ENCODE measurements around the gene MAPK8.

Gene MAPK8

GRCh38 chr10:48464871-48465736 is 158.6 kb downstream of the MAPK8 start:
- no peak for DNase-seq

GRCh38 chr10:48465860-48466521 is 159.5 kb downstream of the MAPK8 start:
- no peak for DNase-seq

GRCh38 chr10:48466611-48467240 is 160.2 kb downstream of the MAPK8 start:
- no peak for DNase-seq

GRCh38 chr10:48467669-48468068 is 161.2 kb downstream of the MAPK8 start:
- no peak for DNase-seq

- no peak for DNase-seq
These were observed 161.8 kb downstream of the MAPK8 start for GRCh38 chr10:48468130-48468790.

GRCh38 chr10:48468866-48469511 is 162.5 kb downstream of the MAPK8 start:
- DNase-seq: no peak

- DNase-seq: no peak
These were observed 163.1 kb downstream of the MAPK8 start for GRCh38 chr10:48469516-48470020.

GRCh38 chr10:48470115-48470892 is 163.8 kb downstream of the MAPK8 start:
- DNase-seq: peak; percentile 96

- no peak for DNase-seq
These were observed 164.7 kb downstream of the MAPK8 start for GRCh38 chr10:48470893-48471805.

GRCh38 chr10:48472501-48473069 is 166.1 kb downstream of the MAPK8 start:
- DNase-seq: no peak

GRCh38 chr10:48473704-48474103 is 167.2 kb downstream of the MAPK8 start:
- DNase-seq: no peak

GRCh38 chr10:48474765-48475365 is 168.4 kb downstream of the MAPK8 start:
- no peak for DNase-seq

- no peak for DNase-seq
These were observed 169.4 kb downstream of the MAPK8 start for GRCh38 chr10:48475943-48476278.

GRCh38 chr10:48476279-48476982 is 170.0 kb downstream of the MAPK8 start:
- no peak for DNase-seq

GRCh38 chr10:48477141-48477540 is 170.7 kb downstream of the MAPK8 start:
- DNase-seq: no peak

- no peak for DNase-seq
These were observed 171.1 kb downstream of the MAPK8 start for GRCh38 chr10:48477616-48478015.

- DNase-seq: no peak
These were observed 172.0 kb downstream of the MAPK8 start for GRCh38 chr10:48478469-48478868.

- DNase-seq: no peak
These were observed 172.7 kb downstream of the MAPK8 start for GRCh38 chr10:48478980-48479811.

All from GDM1 (cell line).